HFFc6 (cell line): ENCODE results near the gene FHIT. TPM values are rescaled to one million over a fixed set of nuclear protein-coding genes. Genes with fewer than 3 reads are reported as not detected.

Experiments used
- DNase-seq: peaks from one replicate; pipeline ENCODE4 v3.0.0-alpha.2; 2018
- H3K27ac Mint-ChIP-seq: 2 replicates; pipeline ENCODE4 v1.8.0; 2020; ENCODE audit warnings: mild to moderate bottlenecking, mixed read lengths
- H3K27me3 Mint-ChIP-seq: 2 replicates; pipeline ENCODE4 v1.8.0; 2021; ENCODE audit warnings: mild to moderate bottlenecking, moderate library complexity, mixed read lengths; ENCODE audit not compliant: insufficient read depth
- H3K36me3 Mint-ChIP-seq: 2 replicates; pipeline ENCODE4 v1.8.0; 2021; ENCODE audit warnings: low read depth, mixed read lengths
- H3K4me1 Mint-ChIP-seq: 2 replicates; pipeline ENCODE4 v1.8.0; 2020; ENCODE audit warnings: low read depth, mixed read lengths
- H3K4me3 Mint-ChIP-seq: 2 replicates; pipeline ENCODE4 v1.8.0; 2020; ENCODE audit warnings: mild to moderate bottlenecking, moderate library complexity, mixed read lengths
- H3K9me3 Mint-ChIP-seq: 2 replicates; pipeline ENCODE4 v1.8.0; 2020; ENCODE audit warnings: mild to moderate bottlenecking, mixed read lengths
- CTCF ChIP-seq: fragments of 200-600 bp; sonication (generic); IDR thresholded peaks from 2 replicates; pipeline ENCODE4 v1.5.0; 2021; ENCODE audit warnings: antibody characterized with exemption, mild to moderate bottlenecking
- total RNA-seq, 6 experiments: library from RNA; stranded (reverse); fragmentation: NEBNext Ultra II Directional; extraction: Animal tissue kit (Norgen Biotek cat#: 25700); gene quantifications; 2 replicates in 1 of 6; 3 replicates in 5 of 6; pipeline ENCODE4 v1.2.3, GENCODE V29; 2021

Gene FHIT
- total RNA-seq, 6 experiments from 2014 or later = 0.33 to 0.38 TPM; not detected in 4

GRCh38 chr3:60336061-60336460 lies 915.2 kb downstream of the FHIT start:
- no peaks in the 10 kb centered on the region for H3K4me1 Mint-ChIP-seq
- no peaks in the 10 kb centered on the region for H3K36me3 Mint-ChIP-seq
- no peak for TF ChIP-seq CTCF
- DNase-seq = no peak
- no peaks in the 10 kb centered on the region for H3K27me3 Mint-ChIP-seq
- no peak overlapping the region for H3K4me3 Mint-ChIP-seq
- H3K9me3 Mint-ChIP-seq = peaks cover 16% of the 10 kb centered on the region
- no peak overlapping the region for H3K27ac Mint-ChIP-seq

GRCh38 chr3:60333710-60334109 lies 917.5 kb downstream of the FHIT start:
- TF ChIP-seq CTCF = no peak
- Mint-ChIP-seq H3K4me3 (no peak overlapping the region), H3K9me3 (peaks cover 18% of the 10 kb centered on the region), H3K36me3 (no peaks in the 10 kb centered on the region), H3K27me3 (no peaks in the 10 kb centered on the region), H3K27ac (no peak overlapping the region), H3K4me1 (no peaks in the 10 kb centered on the region)
- DNase-seq = no peak

- Mint-ChIP-seq H3K36me3 (no peaks in the 10 kb centered on the region), H3K4me3 (no peak overlapping the region), H3K9me3 (peaks cover 19% of the 10 kb centered on the region), H3K27me3 (no peaks in the 10 kb centered on the region), H3K4me1 (no peaks in the 10 kb centered on the region), H3K27ac (no peak overlapping the region)
- DNase-seq = no peak
- no peak for TF ChIP-seq CTCF
Observed at GRCh38 chr3:60330107-60330506, 921.1 kb downstream of the FHIT start.

- Mint-ChIP-seq H3K9me3 (peaks cover 31% of the 10 kb centered on the region), H3K4me1 (no peaks in the 10 kb centered on the region), H3K27ac (no peak overlapping the region), H3K4me3 (no peak overlapping the region), H3K36me3 (no peaks in the 10 kb centered on the region), H3K27me3 (no peaks in the 10 kb centered on the region)
- no peak for TF ChIP-seq CTCF
- no peak for DNase-seq
Observed at GRCh38 chr3:60325610-60326170, 925.6 kb downstream of the FHIT start.

- Mint-ChIP-seq H3K27me3 (peaks cover 2% of the 10 kb centered on the region; the same call in 1 of the 2 replicates), H3K4me3 (no peak overlapping the region), H3K27ac (no peak overlapping the region), H3K9me3 (peaks cover 42% of the 10 kb centered on the region), H3K4me1 (no peaks in the 10 kb centered on the region), H3K36me3 (no peaks in the 10 kb centered on the region)
- DNase-seq = no peak
- no peak for TF ChIP-seq CTCF
Observed at GRCh38 chr3:60323651-60324050, 927.6 kb downstream of the FHIT start.

GRCh38 chr3:60323180-60323579 lies 928.1 kb downstream of the FHIT start:
- Mint-ChIP-seq H3K27me3 (peaks cover 2% of the 10 kb centered on the region; the same call in 1 of the 2 replicates), H3K27ac (no peak overlapping the region), H3K4me3 (no peak overlapping the region), H3K4me1 (no peaks in the 10 kb centered on the region), H3K36me3 (no peaks in the 10 kb centered on the region), H3K9me3 (peaks cover 44% of the 10 kb centered on the region)
- no peak for DNase-seq
- TF ChIP-seq CTCF = no peak
